HG03095 (cell line): ENCODE data around the gene PNPT1.
"Not testable (repeated sequence)": the region's sequence is repeated elsewhere in the genome, so short reads cannot be mapped to it uniquely, and the experiment has no call there.

Experiments used
- ATAC-seq: cut with Tn5 transposase; IDR thresholded peaks from one replicate; pipeline ENCODE4 v1.9.1; 2021; ENCODE audit warnings: moderate library complexity; ENCODE audit not compliant: unreplicated experiment

The PNPT1 gene

GRCh38 chr2:55693181-55694125, at the start of gene PNPT1:
Gene PNPT1, minus strand, starts transcription at chr2:55693844. Its CDS starts 21 bp downstream, at chr2:55693823.
- peak; percentile 100 for ATAC-seq

- ATAC-seq = no peak
Observed at GRCh38 chr2:55742996-55743395, 49.4 kb upstream of the PNPT1 start.

- ATAC-seq = not testable (repeated sequence)
Observed at GRCh38 chr2:55736019-55736536, 42.4 kb upstream of the PNPT1 start.

- ATAC-seq = no peak
Observed at GRCh38 chr2:55734726-55735125, 41.1 kb upstream of the PNPT1 start.

GRCh38 chr2:55733335-55733734, 39.7 kb upstream of the PNPT1 start:
- ATAC-seq = no peak

- no peak for ATAC-seq
Observed at GRCh38 chr2:55732854-55733253, 39.2 kb upstream of the PNPT1 start.

- ATAC-seq = no peak
Observed at GRCh38 chr2:55729136-55729685, 35.6 kb upstream of the PNPT1 start.

GRCh38 chr2:55721596-55722215, 28.1 kb upstream of the PNPT1 start:
- no peak for ATAC-seq

GRCh38 chr2:55720417-55720816, 26.8 kb upstream of the PNPT1 start:
- no peak for ATAC-seq

GRCh38 chr2:55719852-55720251, 26.2 kb upstream of the PNPT1 start:
- ATAC-seq = no peak

- ATAC-seq = peak; percentile 74
Observed at GRCh38 chr2:55718165-55719008, 24.7 kb upstream of the PNPT1 start.

- no peak for ATAC-seq
Observed at GRCh38 chr2:55715626-55716025, 22.0 kb upstream of the PNPT1 start.

GRCh38 chr2:55715178-55715577, 21.5 kb upstream of the PNPT1 start:
- not testable (repeated sequence) for ATAC-seq

GRCh38 chr2:55712477-55713060, 18.9 kb upstream of the PNPT1 start:
- ATAC-seq = no peak

- no peak for ATAC-seq
Observed at GRCh38 chr2:55710025-55710424, 16.4 kb upstream of the PNPT1 start.

GRCh38 chr2:55707751-55708150, 14.1 kb upstream of the PNPT1 start:
- no peak for ATAC-seq

- ATAC-seq = not testable (repeated sequence)
Observed at GRCh38 chr2:55706258-55706657, 12.6 kb upstream of the PNPT1 start.

- ATAC-seq = no peak
Observed at GRCh38 chr2:55705027-55705653, 11.5 kb upstream of the PNPT1 start.

GRCh38 chr2:55703350-55703749, 9.7 kb upstream of the PNPT1 start:
- no peak for ATAC-seq

GRCh38 chr2:55692740-55693139, 904 bp downstream of the PNPT1 start:
- not testable (repeated sequence) for ATAC-seq
